ENCODE measurements around the gene IGF2.

The IGF2 gene

GRCh38 chr11:2096919-2097301 is 42.3 kb downstream of the IGF2 start:
- no peak overlapping the region for H3K27ac ChIP-seq (replicated peaks)
- no peak for TF ChIP-seq REST (IDR thresholded peaks at IDR 0.05; ENCODE audit: insufficient replicate concordance, low read depth)
- no peak for TF ChIP-seq GABPA (IDR thresholded peaks at IDR 0.05; ENCODE audit: low read depth)
- TF ChIP-seq CTCF (IDR thresholded peaks at IDR 0.05; ENCODE audit: insufficient read depth, low read length), result no peak
- no peak for TF ChIP-seq POLR2AphosphoS5 (IDR thresholded peaks at IDR 0.05; ENCODE audit: low read depth)
- TF ChIP-seq SPI1 (IDR thresholded peaks at IDR 0.05; ENCODE audit: borderline replicate concordance, low read depth), result no peak
- H3K4me3 ChIP-seq (replicated peaks; ENCODE audit: insufficient read depth, low read length), result no peak overlapping the region
- peaks cover 31% of the 10 kb centered on the region for H3K27me3 ChIP-seq (ENCODE audit: insufficient read depth, poor library complexity, severe bottlenecking)
- no peak for DNase-seq (ENCODE audit: low read depth in 1 of 2, low spot score in 1 of 2)

GRCh38 chr11:2096011-2096918 is 42.9 kb downstream of the IGF2 start:
- H3K4me3 ChIP-seq (replicated peaks; ENCODE audit: insufficient read depth, low read length), result no peak overlapping the region
- peaks cover 31% of the 10 kb centered on the region for H3K27me3 ChIP-seq (ENCODE audit: insufficient read depth, poor library complexity, severe bottlenecking)
- no peak for DNase-seq (ENCODE audit: low read depth in 1 of 2, low spot score in 1 of 2)
- no peak overlapping the region for H3K27ac ChIP-seq (replicated peaks)
- no peak for TF ChIP-seq CTCF (IDR thresholded peaks at IDR 0.05; ENCODE audit: insufficient read depth, low read length)
- no peak for TF ChIP-seq SPI1 (IDR thresholded peaks at IDR 0.05; ENCODE audit: borderline replicate concordance, low read depth)
- TF ChIP-seq REST (IDR thresholded peaks at IDR 0.05; ENCODE audit: insufficient replicate concordance, low read depth), result no peak
- no peak for TF ChIP-seq GABPA (IDR thresholded peaks at IDR 0.05; ENCODE audit: low read depth)
- no peak for TF ChIP-seq POLR2AphosphoS5 (IDR thresholded peaks at IDR 0.05; ENCODE audit: low read depth)

GRCh38 chr11:2095542-2095941 is 43.6 kb downstream of the IGF2 start:
- TF ChIP-seq GABPA (IDR thresholded peaks at IDR 0.05; ENCODE audit: low read depth), result no peak
- no peak for TF ChIP-seq REST (IDR thresholded peaks at IDR 0.05; ENCODE audit: insufficient replicate concordance, low read depth)
- TF ChIP-seq POLR2AphosphoS5 (IDR thresholded peaks at IDR 0.05; ENCODE audit: low read depth), result no peak
- no peak for TF ChIP-seq SPI1 (IDR thresholded peaks at IDR 0.05; ENCODE audit: borderline replicate concordance, low read depth)
- no peak for TF ChIP-seq CTCF (IDR thresholded peaks at IDR 0.05; ENCODE audit: insufficient read depth, low read length)
- Histone ChIP-seq H3K27me3 (ENCODE audit: insufficient read depth, poor library complexity, severe bottlenecking) (peaks cover 31% of the 10 kb centered on the region), H3K4me3 (replicated peaks; ENCODE audit: insufficient read depth, low read length) (no peak overlapping the region), H3K27ac (replicated peaks) (no peak overlapping the region)
- DNase-seq (ENCODE audit: low read depth in 1 of 2, low spot score in 1 of 2), result no peak

Data from HL-60 (cell line).